ENCODE measurements around the gene EIF2S1.

- TF ChIP-seq CTCF (IDR thresholded peaks at IDR 0.05) (no peak), EP300 (IDR thresholded peaks at IDR 0.05) (no peak), POLR2AphosphoS5 (IDR thresholded peaks at IDR 0.05) (no peak)
Measured at GRCh38 chr14:67424539-67424938, 64.4 kb downstream of the EIF2S1 start.

All from esophagus muscularis mucosa (tissue), 4 donors.